Stomach (tissue), 9 donors: ENCODE measurements around the gene ATP1A1. TPM values are rescaled to one million over a fixed set of nuclear protein-coding genes. Genes with fewer than 3 reads are reported as not detected.

Source experiments
- DNase-seq, 2 donors: peaks; one replicate each; pipeline versions ENCODE4 v3.0.0 to v3.0.0-alpha.2; 2013 to 2019
- H3K27ac ChIP-seq, 5 donors: fragments of 200-600 bp in 4 of 5; sonication (generic) in 4 of 5; one replicate each; pipeline ENCODE4 v1.5.1; 2013 to 2019; ENCODE audit warnings: mild to moderate bottlenecking in 1 of 5, moderate library complexity in 1 of 5
- H3K27me3 ChIP-seq, 3 donors: fragments of 200-600 bp; sonication (generic); one replicate each; pipeline ENCODE4 v1.5.1; 2017 to 2019; ENCODE audit warnings: mixed run types in 1 of 3
- H3K36me3 ChIP-seq, 4 donors: fragments of 200-600 bp; sonication (generic); 1 replicate in 3 of 4; 2 replicates in 1 of 4; pipeline ENCODE4 v1.5.1; 2016 to 2019
- H3K4me1 ChIP-seq, 4 donors: fragments of 200-600 bp; sonication (generic); one replicate each; pipeline ENCODE4 v1.5.1; 2016 to 2019
- H3K4me3 ChIP-seq, 4 donors: fragments of 200-600 bp; sonication (generic) in 3 of 4; one replicate each; pipeline ENCODE4 v1.5.1; 2016 to 2019; ENCODE audit warnings: mild to moderate bottlenecking in 1 of 4
- H3K9me3 ChIP-seq, 4 donors: fragments of 200-600 bp; sonication (generic); one replicate each; pipeline ENCODE4 v1.5.1; 2016 to 2019
- EP300 ChIP-seq: sonication (generic); formaldehyde crosslinking; IDR thresholded peaks from one replicate; pipeline ENCODE4 v1.6.1; 2017; ENCODE audit warnings: antibody characterized with exemption
- POLR2A ChIP-seq, 4 donors: fragments of 450-650 bp; IDR thresholded peaks; one replicate each; pipeline ENCODE4 v1.6.1; 2016; ENCODE audit warnings: antibody characterized with exemption in 4 of 4, control low read depth in 2 of 4, mild to moderate bottlenecking in 1 of 4, moderate library complexity in 1 of 4
- POLR2AphosphoS5 ChIP-seq, 3 donors: sonication (generic); formaldehyde crosslinking; IDR thresholded peaks; one replicate each; pipeline ENCODE4 v1.6.1; 2016; ENCODE audit warnings: antibody characterized with exemption in 3 of 3
- WGBS, 5 donors: extraction: QIAGEN DNeasy Blood & Tissue Kit in 3 of 5; methylation state at CpG; one replicate each; pipeline versions ENCODE4 v1.1.5 to v1.1.7; 2013 to 2018; 5-methylcytosine and 5-hydroxymethylcytosine counted together
- intact Hi-C: fragments of 100-400 bp; cut with DNase I; formaldehyde crosslinking; loops from one replicate; pipeline ENCODE4 v1.15.1; 2023; ENCODE audit warnings: low total_unique reads
- polyA plus RNA-seq, 3 donors: library from polyadenylated mRNA; stranded (reverse); fragments of 200-250 nt; gene quantifications; one replicate each; pipeline ENCODE4 v1.2.3, GENCODE V29; 2013
- total RNA-seq, 5 donors: library from RNA; depleted of rRNA; stranded (reverse); fragments of >200 nt; gene quantifications; one replicate each; pipeline versions ENCODE4 v1.1.0 to v1.2.3, GENCODE V29; 2014 to 2016
- TF ChIP-seq, protein P1 (sequence below), 7 experiments: fragments of 450-650 bp in 4 of 7; fragments of 200-600 bp in 3 of 7; sonication (generic) in 3 of 7; IDR thresholded peaks; one replicate each; pipeline ENCODE4 v1.5.1; 2016 to 2019; ENCODE audit warnings: antibody characterized with exemption in 7 of 7, control low read depth in 2 of 7, mild to moderate bottlenecking in 1 of 7
- donor health status: healthy with polysubstance abuse.
- donor health status: Bipolar disorder and iron deficiency.
- donor health status: healthy.

ATP1A1 gene
- total and polyA plus RNA-seq, 8 donors: 49.9 to 576 (median 171) TPM

DNA sequence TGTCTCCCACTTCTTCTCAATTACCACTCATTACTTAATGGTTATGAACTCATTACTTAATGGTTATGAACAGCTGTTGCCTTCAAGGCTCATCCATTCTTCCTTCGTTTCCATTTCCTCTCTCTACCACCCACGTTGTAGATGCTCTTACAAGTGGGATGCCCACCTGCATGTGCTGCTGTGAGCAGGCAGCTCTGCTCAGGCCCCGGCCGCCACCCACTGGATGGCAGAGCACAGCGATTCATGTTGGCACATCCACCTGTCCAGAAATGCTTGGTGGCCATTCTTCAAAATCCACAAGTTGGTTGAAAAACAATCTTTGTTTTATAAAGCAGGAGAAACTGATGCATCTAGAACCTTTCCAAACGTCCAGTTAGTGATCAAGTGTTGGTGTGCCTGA is 14.5 kb downstream of the ATP1A1 start:
- no peak overlapping the region for H3K27ac ChIP-seq
- no peaks in the 10 kb centered on the region for H3K9me3 ChIP-seq
- H3K27me3 ChIP-seq: no peaks in the 10 kb centered on the region
- peaks cover 68 to 91% (median 87%) of the 10 kb centered on the region in 4 donors for H3K36me3 ChIP-seq
- no peak for TF ChIP-seq POLR2AphosphoS5 (IDR thresholded peaks at IDR 0.05)
- TF ChIP-seq EP300: no peak
- no peak for TF ChIP-seq POLR2A (IDR thresholded peaks at IDR 0.05)
- TF ChIP-seq, protein P1, sequence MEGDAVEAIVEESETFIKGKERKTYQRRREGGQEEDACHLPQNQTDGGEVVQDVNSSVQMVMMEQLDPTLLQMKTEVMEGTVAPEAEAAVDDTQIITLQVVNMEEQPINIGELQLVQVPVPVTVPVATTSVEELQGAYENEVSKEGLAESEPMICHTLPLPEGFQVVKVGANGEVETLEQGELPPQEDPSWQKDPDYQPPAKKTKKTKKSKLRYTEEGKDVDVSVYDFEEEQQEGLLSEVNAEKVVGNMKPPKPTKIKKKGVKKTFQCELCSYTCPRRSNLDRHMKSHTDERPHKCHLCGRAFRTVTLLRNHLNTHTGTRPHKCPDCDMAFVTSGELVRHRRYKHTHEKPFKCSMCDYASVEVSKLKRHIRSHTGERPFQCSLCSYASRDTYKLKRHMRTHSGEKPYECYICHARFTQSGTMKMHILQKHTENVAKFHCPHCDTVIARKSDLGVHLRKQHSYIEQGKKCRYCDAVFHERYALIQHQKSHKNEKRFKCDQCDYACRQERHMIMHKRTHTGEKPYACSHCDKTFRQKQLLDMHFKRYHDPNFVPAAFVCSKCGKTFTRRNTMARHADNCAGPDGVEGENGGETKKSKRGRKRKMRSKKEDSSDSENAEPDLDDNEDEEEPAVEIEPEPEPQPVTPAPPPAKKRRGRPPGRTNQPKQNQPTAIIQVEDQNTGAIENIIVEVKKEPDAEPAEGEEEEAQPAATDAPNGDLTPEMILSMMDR (IDR thresholded peaks at IDR 0.05): no peak
- H3K4me1 ChIP-seq: peaks cover 12 to 36% (median 26%) of the 10 kb centered on the region in 4 donors
- intact Hi-C loops: no loop called here
- WGBS, 5 donors: 90 to 95% (median 91%) methylated on average over 6 of the region's 6 CpGs
- no peak for DNase-seq
- no peak overlapping the region for H3K4me3 ChIP-seq

DNA sequence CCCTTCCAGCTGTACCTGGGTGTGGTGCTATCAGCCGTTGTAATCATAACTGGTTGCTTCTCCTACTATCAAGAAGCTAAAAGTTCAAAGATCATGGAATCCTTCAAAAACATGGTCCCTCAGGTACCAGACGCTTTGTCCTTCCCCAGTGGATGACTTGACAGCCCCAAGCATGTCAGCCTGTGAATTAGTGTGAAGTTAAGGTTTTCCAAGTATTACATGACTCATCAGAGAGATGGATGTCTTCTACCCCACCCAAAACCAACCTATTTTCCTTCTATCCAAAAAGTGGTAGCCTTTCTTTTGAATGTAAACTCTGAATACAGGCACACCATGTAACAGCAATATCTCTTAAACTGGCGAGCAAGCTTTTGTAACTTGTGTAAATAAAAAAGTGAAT is 15.1 kb downstream of the ATP1A1 start:
- Histone ChIP-seq H3K36me3 (peaks cover 74 to 97% (median 93%) of the 10 kb centered on the region in 4 donors), H3K27ac (no peak overlapping the region), H3K4me3 (no peak overlapping the region), H3K4me1 (peaks cover 7 to 30% (median 20%) of the 10 kb centered on the region in 4 donors), H3K9me3 (no peaks in the 10 kb centered on the region), H3K27me3 (no peaks in the 10 kb centered on the region)
- TF ChIP-seq POLR2A (IDR thresholded peaks at IDR 0.05) (no peak), EP300 (no peak), POLR2AphosphoS5 (IDR thresholded peaks at IDR 0.05) (no peak)
- TF ChIP-seq, protein P1 (IDR thresholded peaks at IDR 0.05): no peak
- intact Hi-C loops: no loop called here
- DNase-seq: no peak
- 68 to 91% (median 82%) methylated on average over 3 of the region's 3 CpGs for WGBS, 5 donors

- H3K27ac ChIP-seq: peak overlapping the region in 1 of 5 donors; percentile 18
- H3K9me3 ChIP-seq: no peaks in the 10 kb centered on the region
- peaks cover 83 to 100% (median 100%) of the 10 kb centered on the region in 4 donors for H3K36me3 ChIP-seq
- TF ChIP-seq EP300 (no peak), POLR2A (IDR thresholded peaks at IDR 0.05) (no peak), POLR2AphosphoS5 (IDR thresholded peaks at IDR 0.05) (no peak)
- TF ChIP-seq, protein P1 (IDR thresholded peaks at IDR 0.05): no peak
- H3K4me3 ChIP-seq: no peak overlapping the region
- peaks cover 0 to 22% (median 11%) of the 10 kb centered on the region in 4 donors for H3K4me1 ChIP-seq
- DNase-seq: peak in 1 of 2 donors; percentile 43
- no peaks in the 10 kb centered on the region for H3K27me3 ChIP-seq
- 48 to 83% (median 62%) methylated on average over 2 of the region's 2 CpGs for WGBS, 5 donors
- intact Hi-C loops: no loop called here
Observed at GRCh38 chr1:116389013-116389412, 16.0 kb downstream of the ATP1A1 start.

GRCh38 chr1:116389686-116390085 is 16.6 kb downstream of the ATP1A1 start:
- peaks cover 0 to 22% (median 11%) of the 10 kb centered on the region in 4 donors for H3K4me1 ChIP-seq
- H3K4me3 ChIP-seq: no peak overlapping the region
- TF ChIP-seq POLR2A (IDR thresholded peaks at IDR 0.05) (no peak), POLR2AphosphoS5 (IDR thresholded peaks at IDR 0.05) (no peak), EP300 (no peak)
- TF ChIP-seq, protein P1 (IDR thresholded peaks at IDR 0.05): no peak
- H3K27ac ChIP-seq: no peak overlapping the region
- H3K27me3 ChIP-seq: no peaks in the 10 kb centered on the region
- no peak for DNase-seq
- peaks cover 84 to 100% (median 100%) of the 10 kb centered on the region in 4 donors for H3K36me3 ChIP-seq
- no peaks in the 10 kb centered on the region for H3K9me3 ChIP-seq
- WGBS, 5 donors: 85 to 94% (median 90%) methylated on average over 6 of the region's 6 CpGs
- intact Hi-C loops: no loop called here
